ENCODE data around the gene C2orf80.

DNA sequence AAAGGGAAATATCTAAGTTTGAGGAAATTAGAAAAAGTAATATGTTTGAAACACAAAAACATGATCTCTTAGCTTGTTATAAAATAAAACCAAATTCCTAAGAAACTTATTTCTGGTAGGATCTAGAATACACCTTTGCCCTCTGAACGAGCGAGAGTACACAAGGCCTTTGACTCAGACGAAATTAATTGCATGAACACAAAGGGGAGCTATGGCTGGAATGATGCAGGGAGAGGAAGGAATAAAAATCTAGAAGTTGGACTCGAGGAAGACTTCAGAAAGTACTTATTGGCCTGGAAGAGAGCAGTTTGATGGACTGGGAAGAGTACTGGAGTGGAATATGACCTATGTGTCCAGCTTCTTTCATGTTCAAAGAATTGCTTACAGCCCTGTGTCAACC lies 64.6 kb downstream of the C2orf80 start:
- TF ChIP-seq, protein P1, sequence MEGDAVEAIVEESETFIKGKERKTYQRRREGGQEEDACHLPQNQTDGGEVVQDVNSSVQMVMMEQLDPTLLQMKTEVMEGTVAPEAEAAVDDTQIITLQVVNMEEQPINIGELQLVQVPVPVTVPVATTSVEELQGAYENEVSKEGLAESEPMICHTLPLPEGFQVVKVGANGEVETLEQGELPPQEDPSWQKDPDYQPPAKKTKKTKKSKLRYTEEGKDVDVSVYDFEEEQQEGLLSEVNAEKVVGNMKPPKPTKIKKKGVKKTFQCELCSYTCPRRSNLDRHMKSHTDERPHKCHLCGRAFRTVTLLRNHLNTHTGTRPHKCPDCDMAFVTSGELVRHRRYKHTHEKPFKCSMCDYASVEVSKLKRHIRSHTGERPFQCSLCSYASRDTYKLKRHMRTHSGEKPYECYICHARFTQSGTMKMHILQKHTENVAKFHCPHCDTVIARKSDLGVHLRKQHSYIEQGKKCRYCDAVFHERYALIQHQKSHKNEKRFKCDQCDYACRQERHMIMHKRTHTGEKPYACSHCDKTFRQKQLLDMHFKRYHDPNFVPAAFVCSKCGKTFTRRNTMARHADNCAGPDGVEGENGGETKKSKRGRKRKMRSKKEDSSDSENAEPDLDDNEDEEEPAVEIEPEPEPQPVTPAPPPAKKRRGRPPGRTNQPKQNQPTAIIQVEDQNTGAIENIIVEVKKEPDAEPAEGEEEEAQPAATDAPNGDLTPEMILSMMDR (conservative IDR thresholded peaks at IDR 0.05; ENCODE audit: low read depth in 2 of 2) = no peak
- TF ChIP-seq, protein P2, sequence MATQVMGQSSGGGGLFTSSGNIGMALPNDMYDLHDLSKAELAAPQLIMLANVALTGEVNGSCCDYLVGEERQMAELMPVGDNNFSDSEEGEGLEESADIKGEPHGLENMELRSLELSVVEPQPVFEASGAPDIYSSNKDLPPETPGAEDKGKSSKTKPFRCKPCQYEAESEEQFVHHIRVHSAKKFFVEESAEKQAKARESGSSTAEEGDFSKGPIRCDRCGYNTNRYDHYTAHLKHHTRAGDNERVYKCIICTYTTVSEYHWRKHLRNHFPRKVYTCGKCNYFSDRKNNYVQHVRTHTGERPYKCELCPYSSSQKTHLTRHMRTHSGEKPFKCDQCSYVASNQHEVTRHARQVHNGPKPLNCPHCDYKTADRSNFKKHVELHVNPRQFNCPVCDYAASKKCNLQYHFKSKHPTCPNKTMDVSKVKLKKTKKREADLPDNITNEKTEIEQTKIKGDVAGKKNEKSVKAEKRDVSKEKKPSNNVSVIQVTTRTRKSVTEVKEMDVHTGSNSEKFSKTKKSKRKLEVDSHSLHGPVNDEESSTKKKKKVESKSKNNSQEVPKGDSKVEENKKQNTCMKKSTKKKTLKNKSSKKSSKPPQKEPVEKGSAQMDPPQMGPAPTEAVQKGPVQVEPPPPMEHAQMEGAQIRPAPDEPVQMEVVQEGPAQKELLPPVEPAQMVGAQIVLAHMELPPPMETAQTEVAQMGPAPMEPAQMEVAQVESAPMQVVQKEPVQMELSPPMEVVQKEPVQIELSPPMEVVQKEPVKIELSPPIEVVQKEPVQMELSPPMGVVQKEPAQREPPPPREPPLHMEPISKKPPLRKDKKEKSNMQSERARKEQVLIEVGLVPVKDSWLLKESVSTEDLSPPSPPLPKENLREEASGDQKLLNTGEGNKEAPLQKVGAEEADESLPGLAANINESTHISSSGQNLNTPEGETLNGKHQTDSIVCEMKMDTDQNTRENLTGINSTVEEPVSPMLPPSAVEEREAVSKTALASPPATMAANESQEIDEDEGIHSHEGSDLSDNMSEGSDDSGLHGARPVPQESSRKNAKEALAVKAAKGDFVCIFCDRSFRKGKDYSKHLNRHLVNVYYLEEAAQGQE (IDR thresholded peaks at IDR 0.05; ENCODE audit: unreplicated experiment) = no peak
- TF ChIP-seq, protein P3, sequence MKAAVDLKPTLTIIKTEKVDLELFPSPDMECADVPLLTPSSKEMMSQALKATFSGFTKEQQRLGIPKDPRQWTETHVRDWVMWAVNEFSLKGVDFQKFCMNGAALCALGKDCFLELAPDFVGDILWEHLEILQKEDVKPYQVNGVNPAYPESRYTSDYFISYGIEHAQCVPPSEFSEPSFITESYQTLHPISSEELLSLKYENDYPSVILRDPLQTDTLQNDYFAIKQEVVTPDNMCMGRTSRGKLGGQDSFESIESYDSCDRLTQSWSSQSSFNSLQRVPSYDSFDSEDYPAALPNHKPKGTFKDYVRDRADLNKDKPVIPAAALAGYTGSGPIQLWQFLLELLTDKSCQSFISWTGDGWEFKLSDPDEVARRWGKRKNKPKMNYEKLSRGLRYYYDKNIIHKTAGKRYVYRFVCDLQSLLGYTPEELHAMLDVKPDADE (IDR thresholded peaks at IDR 0.05) = no peak
- TF ChIP-seq EZH2 (IDR thresholded peaks at IDR 0.05; ENCODE audit: low read depth, unreplicated experiment) (no peak), POLR2AphosphoS5 (IDR thresholded peaks at IDR 0.05; ENCODE audit: low read depth) (no peak), EZH2phosphoT487 (IDR thresholded peaks at IDR 0.05; ENCODE audit: unreplicated experiment) (no peak), NANOG (IDR thresholded peaks at IDR 0.05; ENCODE audit: borderline replicate concordance) (no peak), CREB1 (CRISPR knock-in tag; IDR thresholded peaks at IDR 0.05; ENCODE audit: low read depth) (no peak), ZNF114 (CRISPR knock-in tag; IDR thresholded peaks at IDR 0.05) (no peak), JUNB (IDR thresholded peaks at IDR 0.05; ENCODE audit: unreplicated experiment) (no peak)

Data from GM23338 (cell line).